ENCODE results near the gene ALDOC.
"Not testable (repeated sequence)": the region's sequence is repeated elsewhere in the genome, so short reads cannot be mapped to it uniquely, and the experiment has no call there.

ALDOC gene

GRCh38 chr17:28585851-28586250 is 9.2 kb upstream of the ALDOC start:
- DNase-seq = no peak

- DNase-seq = no peak
Observed at GRCh38 chr17:28584434-28584833, 7.7 kb upstream of the ALDOC start.

- DNase-seq = no peak
Observed at GRCh38 chr17:28582513-28582912, 5.8 kb upstream of the ALDOC start.

- no peak for DNase-seq
Observed at GRCh38 chr17:28580959-28581358, 4.3 kb upstream of the ALDOC start.

GRCh38 chr17:28579526-28579925 is 2.8 kb upstream of the ALDOC start:
- no peak for DNase-seq

GRCh38 chr17:28578246-28579195 is 1.8 kb upstream of the ALDOC start:
- no peak for DNase-seq

- DNase-seq = no peak
Observed at GRCh38 chr17:28577466-28577824, 750 bp upstream of the ALDOC start.

- DNase-seq = not testable (repeated sequence)
Observed at GRCh38 chr17:28576016-28576415, 679 bp downstream of the ALDOC start.

- DNase-seq = no peak
Observed at GRCh38 chr17:28575126-28575795, 1.4 kb downstream of the ALDOC start.

GRCh38 chr17:28574526-28574925 is 2.2 kb downstream of the ALDOC start:
- no peak for DNase-seq

- DNase-seq = no peak
Observed at GRCh38 chr17:28573966-28574480, 2.7 kb downstream of the ALDOC start.

- no peak for DNase-seq
Observed at GRCh38 chr17:28573521-28573920, 3.2 kb downstream of the ALDOC start.

GRCh38 chr17:28573040-28573380 is 3.7 kb downstream of the ALDOC start:
- DNase-seq = no peak

- DNase-seq = no peak
Observed at GRCh38 chr17:28572259-28573039, 4.2 kb downstream of the ALDOC start.

- DNase-seq = peak; percentile 72
Observed at GRCh38 chr17:28571361-28572122, 5.2 kb downstream of the ALDOC start, which contains the start of gene PIGS. Gene PIGS (minus strand): TSS chr17:28571524. CDS start chr17:28571496, 28 bp downstream.

GRCh38 chr17:28570716-28571360 is 5.9 kb downstream of the ALDOC start:
- DNase-seq = peak; percentile 64

- no peak for DNase-seq
Observed at GRCh38 chr17:28569446-28569845, 7.2 kb downstream of the ALDOC start.

- no peak for DNase-seq
Observed at GRCh38 chr17:28567604-28568003, 9.1 kb downstream of the ALDOC start.

- DNase-seq = no peak
Observed at GRCh38 chr17:28563475-28563874, 13.2 kb downstream of the ALDOC start.

- no peak for DNase-seq
Observed at GRCh38 chr17:28555022-28555421, 21.7 kb downstream of the ALDOC start.

- no peak for DNase-seq
Observed at GRCh38 chr17:28554565-28554964, 22.1 kb downstream of the ALDOC start.
